PC-3 (cell line): ENCODE measurements around the gene RAD50. TPM values are rescaled to one million over a fixed set of nuclear protein-coding genes. Genes with fewer than 3 reads are reported as not detected.

Source experiments
- ATAC-seq: fragments of 200-7000 bp; cut with Tn5 transposase; 2 replicates; pipeline ENCODE4 v1.9.1; 2020; ENCODE audit warnings: mild to moderate bottlenecking, moderate library complexity
- BruUV-seq: library from RNA; stranded (reverse); fragments of 400-500 nt; replicated peaks from 2 replicates; lab custom pipeline; 2021; lab: Mats Ljungman, UMichigan
- CTCF ChIA-PET: fragments of 300-600 bp; sonication (Branson Sonifier 250); formaldehyde crosslinking; loops from one replicate; lab custom pipeline; 2022; ENCODE audit warnings: antibody characterized with exemption; lab: Charles Lee
- POLR2A ChIA-PET: fragments of 300-600 bp; sonication (Branson Sonifier 250); formaldehyde crosslinking; loops from one replicate; lab custom pipeline; 2022; ENCODE audit warnings: antibody characterized with exemption; ENCODE audit not compliant: unreplicated experiment; lab: Charles Lee
- DNase-seq: peaks from one replicate; pipeline ENCODE4 v3.0.0-alpha.2; 2015
- H2AFZ ChIP-seq: fragments of 300-600 bp; sonication (generic); 2 replicates; pipeline ENCODE4 v1.6.0; 2016; ENCODE audit warnings: antibody characterized with exemption, low read length
- H3F3A ChIP-seq: fragments of 300-600 bp; sonication (generic); one replicate; pipeline ENCODE4 v1.6.0; 2017; ENCODE audit warnings: antibody characterized with exemption, low read length, control low read depth, mild to moderate bottlenecking; ENCODE audit not compliant: unreplicated experiment
- H3K27ac ChIP-seq: fragments of 300-600 bp; sonication (generic); 2 replicates; pipeline ENCODE4 v1.5.1; 2016; ENCODE audit warnings: mild to moderate bottlenecking, low read length
- H3K27me3 ChIP-seq: fragments of 300-600 bp; sonication (generic); 2 replicates; pipeline ENCODE4 v1.6.1; 2016; ENCODE audit warnings: low read length, mixed read lengths
- H3K36me3 ChIP-seq: fragments of 300-600 bp; sonication (generic); 2 replicates; pipeline ENCODE4 v1.6.1; 2016; ENCODE audit warnings: low read depth, mixed run types, low read length, mixed read lengths
- H3K4me1 ChIP-seq: fragments of 300-600 bp; sonication (generic); 2 replicates; pipeline ENCODE4 v1.5.1; 2016; ENCODE audit warnings: low read length; ENCODE audit not compliant: insufficient read depth
- H3K4me2 ChIP-seq: fragments of 300-600 bp; sonication (generic); 2 replicates; pipeline ENCODE4 v1.6.0; 2016; ENCODE audit warnings: low read length
- H3K4me3 ChIP-seq: fragments of 300-600 bp; sonication (generic); 2 replicates; pipeline ENCODE4 v1.5.1; 2016; ENCODE audit warnings: mild to moderate bottlenecking, low read length, mixed read lengths
- H3K79me2 ChIP-seq: fragments of 300-600 bp; sonication (generic); 2 replicates; pipeline ENCODE4 v1.6.1; 2017; ENCODE audit warnings: low read length, mixed read lengths
- H3K9ac ChIP-seq: fragments of 300-600 bp; sonication (generic); 2 replicates; pipeline ENCODE4 v1.6.0; 2016; ENCODE audit warnings: mild to moderate bottlenecking, low read length
- H3K9me2 ChIP-seq: fragments of 300-600 bp; sonication (generic); replicated peaks from 2 replicates; pipeline ENCODE4 v1.6.1; 2016; ENCODE audit warnings: mixed run types, low read length, mixed read lengths
- H3K9me3 ChIP-seq: fragments of 300-600 bp; sonication (generic); 2 replicates; pipeline ENCODE4 v1.6.1; 2016; ENCODE audit warnings: low read length, mixed read lengths
- H4K20me1 ChIP-seq: fragments of 300-600 bp; sonication (generic); 2 replicates; pipeline ENCODE4 v1.6.1; 2016; ENCODE audit warnings: low read length, mixed read lengths
- EZH2 ChIP-seq: fragments of 300-600 bp; sonication (generic); IDR thresholded peaks from one replicate; pipeline ENCODE4 v1.6.1; 2017; ENCODE audit warnings: antibody characterized with exemption, mild to moderate bottlenecking, low read length; ENCODE audit not compliant: unreplicated experiment
- EZH2phosphoT487 ChIP-seq: fragments of 300-600 bp; sonication (generic); IDR thresholded peaks from 2 replicates; pipeline ENCODE4 v1.6.1; 2018; ENCODE audit warnings: mild to moderate bottlenecking, antibody characterized with exemption, low read length, borderline replicate concordance
- intact Hi-C: fragments of 100-400 bp; cut with micrococcal nuclease; formaldehyde crosslinking; loops from 2 replicates; pipeline ENCODE4 v1.9.0; 2023
- total RNA-seq: library from RNA; depleted of rRNA; stranded (reverse); fragments of >200 nt; gene quantifications from 2 replicates; pipeline ENCODE4 v1.2.3, GENCODE V29; 2014
- TF ChIP-seq, protein P1 (sequence below): fragments of 300-600 bp; sonication (generic); conservative IDR thresholded peaks from 2 replicates; pipeline ENCODE4 v1.5.1; 2017; ENCODE audit warnings: antibody characterized with exemption, low read depth, mild to moderate bottlenecking, low read length

Gene RAD50
- total RNA-seq, 1 experiment from 2014 or later, result 6.7 TPM

DNA sequence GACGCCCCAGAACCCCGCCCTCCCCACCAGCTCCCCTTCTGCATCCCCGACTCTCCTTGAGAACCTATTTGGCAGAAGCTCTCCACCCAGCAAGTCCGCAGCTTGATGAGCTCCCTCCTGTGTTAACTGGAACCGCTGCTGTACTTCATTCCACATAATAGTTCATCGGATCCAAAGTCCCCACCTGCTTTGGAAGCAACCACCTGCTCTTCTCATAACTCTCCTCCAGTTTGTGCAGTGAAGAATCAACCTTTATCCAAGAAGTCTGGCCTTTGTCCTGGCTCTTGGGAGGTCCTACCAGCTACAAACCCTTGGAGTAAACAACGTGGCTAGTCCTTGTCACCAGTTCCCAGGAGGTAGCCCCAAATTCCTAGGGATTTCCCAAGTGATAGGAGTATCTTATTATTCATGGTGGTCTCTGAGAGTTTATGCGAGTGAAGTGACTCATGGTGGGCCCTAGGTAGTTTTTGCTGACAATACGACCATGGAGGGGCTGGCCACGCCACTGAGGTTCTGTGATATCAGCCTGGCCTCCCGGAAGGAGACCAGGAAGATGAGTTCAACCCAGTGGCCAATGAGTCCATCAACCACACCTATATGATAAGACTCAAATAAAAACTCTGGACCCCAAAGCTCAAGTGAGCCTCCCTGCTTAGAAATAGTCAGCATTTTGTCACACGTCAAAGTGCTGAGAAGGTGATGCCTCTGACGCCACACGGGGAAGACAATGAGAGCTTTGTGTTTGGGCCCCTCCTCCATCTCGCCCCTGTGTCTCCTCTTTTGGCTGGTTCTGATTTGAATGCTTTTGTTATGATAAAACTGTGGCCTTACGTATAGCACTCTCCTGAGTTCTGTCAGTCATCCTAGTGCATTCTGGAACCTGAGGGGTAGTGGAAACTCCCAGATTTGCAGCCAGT, 113.4 kb downstream of the RAD50 start:
- no peak for DNase-seq
- Histone ChIP-seq H3K9me2 (no peaks in the 10 kb centered on the region), H3K4me1 (peaks cover 15% of the 10 kb centered on the region), H3K4me2 (no peak overlapping the region), H3K36me3 (no peaks in the 10 kb centered on the region), H3K4me3 (no peak overlapping the region), H2AFZ (no peak overlapping the region), H4K20me1 (no peaks in the 10 kb centered on the region), H3K9ac (no peak overlapping the region), H3K9me3 (no peaks in the 10 kb centered on the region), H3F3A (no peaks in the 10 kb centered on the region), H3K27me3 (no peaks in the 10 kb centered on the region), H3K27ac (no peak overlapping the region), H3K79me2 (no peaks in the 10 kb centered on the region)
- intact Hi-C loops, result no loop called here
- no peak for ATAC-seq
- BruUV-seq, result no TSS peak
- CTCF ChIA-PET, result no interaction called here
- POLR2A ChIA-PET, result no interaction called here
- TF ChIP-seq EZH2 (no peak), EZH2phosphoT487 (no peak)
- TF ChIP-seq, protein P1, sequence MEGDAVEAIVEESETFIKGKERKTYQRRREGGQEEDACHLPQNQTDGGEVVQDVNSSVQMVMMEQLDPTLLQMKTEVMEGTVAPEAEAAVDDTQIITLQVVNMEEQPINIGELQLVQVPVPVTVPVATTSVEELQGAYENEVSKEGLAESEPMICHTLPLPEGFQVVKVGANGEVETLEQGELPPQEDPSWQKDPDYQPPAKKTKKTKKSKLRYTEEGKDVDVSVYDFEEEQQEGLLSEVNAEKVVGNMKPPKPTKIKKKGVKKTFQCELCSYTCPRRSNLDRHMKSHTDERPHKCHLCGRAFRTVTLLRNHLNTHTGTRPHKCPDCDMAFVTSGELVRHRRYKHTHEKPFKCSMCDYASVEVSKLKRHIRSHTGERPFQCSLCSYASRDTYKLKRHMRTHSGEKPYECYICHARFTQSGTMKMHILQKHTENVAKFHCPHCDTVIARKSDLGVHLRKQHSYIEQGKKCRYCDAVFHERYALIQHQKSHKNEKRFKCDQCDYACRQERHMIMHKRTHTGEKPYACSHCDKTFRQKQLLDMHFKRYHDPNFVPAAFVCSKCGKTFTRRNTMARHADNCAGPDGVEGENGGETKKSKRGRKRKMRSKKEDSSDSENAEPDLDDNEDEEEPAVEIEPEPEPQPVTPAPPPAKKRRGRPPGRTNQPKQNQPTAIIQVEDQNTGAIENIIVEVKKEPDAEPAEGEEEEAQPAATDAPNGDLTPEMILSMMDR, result no peak

DNA sequence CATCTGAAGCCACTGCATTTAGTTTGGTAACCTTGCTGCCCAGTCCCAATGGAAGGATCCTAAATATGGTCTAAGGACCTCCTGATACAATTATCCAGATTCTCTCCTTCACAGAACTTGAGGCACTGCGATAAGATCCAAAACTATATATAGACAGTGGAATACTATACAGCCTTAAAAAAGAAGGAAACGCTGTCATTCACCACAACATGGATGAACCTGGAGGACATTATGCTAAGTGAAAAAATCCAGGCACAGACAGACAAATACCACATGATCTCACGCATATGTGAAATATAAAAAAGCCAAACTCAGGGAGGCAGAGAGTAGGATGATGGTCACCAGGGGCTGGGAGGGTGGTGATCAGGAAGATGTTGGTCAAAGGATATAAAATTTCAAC, 114.2 kb downstream of the RAD50 start:
- intact Hi-C loops, result no loop called here
- POLR2A ChIA-PET, result no interaction called here
- TF ChIP-seq, protein P1, result no peak
- no peak for TF ChIP-seq EZH2phosphoT487
- TF ChIP-seq EZH2, result no peak
- Histone ChIP-seq H3K79me2 (no peaks in the 10 kb centered on the region), H3K27ac (no peak overlapping the region), H3K4me1 (peaks cover 21% of the 10 kb centered on the region), H3K4me2 (no peak overlapping the region), H3K9me3 (no peaks in the 10 kb centered on the region), H3K27me3 (no peaks in the 10 kb centered on the region), H3K9ac (no peak overlapping the region), H2AFZ (no peak overlapping the region), H3F3A (no peaks in the 10 kb centered on the region), H3K9me2 (no peaks in the 10 kb centered on the region), H4K20me1 (no peaks in the 10 kb centered on the region), H3K36me3 (no peaks in the 10 kb centered on the region), H3K4me3 (no peak overlapping the region)
- ATAC-seq, result no peak
- DNase-seq, result no peak
- CTCF ChIA-PET, result no interaction called here
- no TSS peak for BruUV-seq

DNA sequence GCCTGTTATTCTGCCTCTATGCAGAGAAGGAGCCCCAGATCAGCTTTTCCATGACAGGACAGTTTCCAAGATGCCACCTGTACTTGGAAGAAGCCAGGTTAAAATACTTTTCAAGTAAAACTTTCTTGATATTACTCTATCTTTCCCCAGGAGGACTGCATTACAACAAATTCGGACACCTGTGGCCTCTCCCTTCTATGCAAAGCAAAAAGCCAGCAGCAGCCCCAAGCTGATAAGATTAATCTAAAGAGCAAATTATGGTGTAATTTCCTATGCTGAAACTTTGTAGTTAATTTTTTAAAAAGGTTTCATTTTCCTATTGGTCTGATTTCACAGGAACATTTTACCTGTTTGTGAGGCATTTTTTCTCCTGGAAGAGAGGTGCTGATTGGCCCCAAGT, 116.7 kb downstream of the RAD50 start:
- Histone ChIP-seq H3K4me1 (peaks cover 42% of the 10 kb centered on the region), H3F3A (no peaks in the 10 kb centered on the region), H3K9ac (no peak overlapping the region), H3K4me2 (no peak overlapping the region), H3K27ac (no peak overlapping the region), H4K20me1 (no peaks in the 10 kb centered on the region), H3K9me2 (no peaks in the 10 kb centered on the region), H3K4me3 (no peak overlapping the region), H3K36me3 (no peaks in the 10 kb centered on the region), H3K79me2 (no peaks in the 10 kb centered on the region), H3K27me3 (no peaks in the 10 kb centered on the region), H3K9me3 (no peaks in the 10 kb centered on the region), H2AFZ (no peak overlapping the region)
- ATAC-seq (no peak), DNase-seq (no peak)
- intact Hi-C loops, result no loop called here
- no peak for TF ChIP-seq EZH2
- no peak for TF ChIP-seq EZH2phosphoT487
- TF ChIP-seq, protein P1, result no peak
- BruUV-seq, result no TSS peak
- CTCF ChIA-PET, result no interaction called here
- POLR2A ChIA-PET, result no interaction called here
